GDM1 (cell line): ENCODE results near the gene SPEM3.

Source experiments
- DNase-seq: peaks from one replicate; lab custom pipeline; 2025; lab: John Stamatoyannopoulos, UW

Gene SPEM3

DNA sequence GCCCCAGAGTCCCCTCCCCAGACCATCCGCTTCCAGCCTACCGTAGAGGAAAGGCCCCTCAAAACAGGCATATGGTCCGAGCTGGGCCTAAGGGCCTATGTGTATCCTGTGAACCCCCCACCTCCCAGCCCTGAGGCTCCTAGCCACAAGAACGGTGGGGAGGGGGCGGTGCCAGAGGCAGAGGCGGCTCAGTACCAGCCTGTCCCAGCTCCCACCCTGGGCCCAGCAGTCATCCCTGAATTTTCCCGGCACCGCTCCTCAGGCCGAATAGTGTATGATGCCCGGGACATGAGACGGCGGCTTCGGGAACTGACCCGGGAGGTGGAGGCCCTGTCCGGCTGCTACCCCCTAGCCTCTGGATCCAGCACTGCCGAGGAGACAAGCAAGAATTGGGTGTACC, 7.5 kb upstream of the SPEM3 start:
- DNase-seq: no peak

DNA sequence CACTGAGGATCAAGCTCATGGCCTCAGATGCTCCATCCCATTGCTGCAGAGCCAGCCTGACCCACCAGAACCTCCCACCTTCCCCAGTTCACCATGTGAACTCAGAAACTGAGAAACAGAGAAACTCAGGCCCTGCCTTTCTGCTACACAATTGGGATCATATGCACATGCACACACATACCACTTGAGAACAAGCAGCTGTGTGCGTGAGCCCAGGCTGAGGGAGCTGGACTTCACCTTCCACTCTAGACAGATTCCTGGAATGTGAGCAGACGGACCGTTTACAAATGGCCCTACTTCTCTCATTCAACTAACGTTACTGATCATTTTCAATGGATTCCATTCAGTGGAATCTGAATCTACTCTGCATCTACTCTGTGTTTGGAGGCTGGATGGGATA, 5.0 kb upstream of the SPEM3 start:
- DNase-seq: no peak

DNA sequence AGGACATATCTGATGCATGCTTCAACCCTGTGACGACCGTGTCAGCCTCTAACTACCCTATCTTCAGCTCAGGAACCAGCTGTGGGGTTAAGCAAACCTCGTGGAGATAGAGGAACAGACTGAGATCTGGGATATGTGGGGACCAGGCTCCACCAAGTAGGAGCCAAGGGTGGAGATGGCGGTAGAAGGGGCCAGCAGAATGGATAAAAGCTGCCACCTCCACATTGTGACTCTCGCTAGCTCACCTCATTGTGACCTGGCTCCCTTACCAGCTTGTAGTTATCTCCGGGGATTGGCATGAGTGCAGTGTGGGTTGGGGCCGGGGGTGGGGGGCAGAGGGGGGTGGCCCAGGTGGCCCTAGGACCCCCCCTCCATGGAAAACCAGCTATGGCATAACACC, 3.3 kb upstream of the SPEM3 start, which contains the start of gene SPEM2:
TSS of gene SPEM2 (plus strand) at position 301 of the 400 bp plus-strand sequence. CDS start at position 374, 73 bp downstream.
- no peak for DNase-seq

DNA sequence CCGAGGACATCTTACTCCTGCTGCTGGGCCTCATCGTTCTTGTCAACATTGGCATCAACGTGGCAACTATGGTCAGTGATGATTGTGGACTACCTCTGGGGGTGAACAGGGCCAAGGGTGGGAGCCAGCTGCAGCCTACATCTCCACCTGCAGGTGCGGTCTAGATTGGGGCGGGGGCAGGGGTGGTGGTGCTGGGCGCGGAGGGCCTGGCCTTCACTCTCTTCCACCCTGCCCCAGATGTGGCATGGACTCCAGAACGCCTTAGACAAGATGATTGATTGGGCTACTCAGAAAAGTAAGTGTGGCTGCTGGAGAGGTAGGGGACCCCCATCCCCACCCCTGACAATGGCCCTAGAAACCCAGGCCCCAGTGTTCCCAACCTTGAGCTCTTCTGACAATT, 2.9 kb upstream of the SPEM3 start:
- no peak for DNase-seq

DNA sequence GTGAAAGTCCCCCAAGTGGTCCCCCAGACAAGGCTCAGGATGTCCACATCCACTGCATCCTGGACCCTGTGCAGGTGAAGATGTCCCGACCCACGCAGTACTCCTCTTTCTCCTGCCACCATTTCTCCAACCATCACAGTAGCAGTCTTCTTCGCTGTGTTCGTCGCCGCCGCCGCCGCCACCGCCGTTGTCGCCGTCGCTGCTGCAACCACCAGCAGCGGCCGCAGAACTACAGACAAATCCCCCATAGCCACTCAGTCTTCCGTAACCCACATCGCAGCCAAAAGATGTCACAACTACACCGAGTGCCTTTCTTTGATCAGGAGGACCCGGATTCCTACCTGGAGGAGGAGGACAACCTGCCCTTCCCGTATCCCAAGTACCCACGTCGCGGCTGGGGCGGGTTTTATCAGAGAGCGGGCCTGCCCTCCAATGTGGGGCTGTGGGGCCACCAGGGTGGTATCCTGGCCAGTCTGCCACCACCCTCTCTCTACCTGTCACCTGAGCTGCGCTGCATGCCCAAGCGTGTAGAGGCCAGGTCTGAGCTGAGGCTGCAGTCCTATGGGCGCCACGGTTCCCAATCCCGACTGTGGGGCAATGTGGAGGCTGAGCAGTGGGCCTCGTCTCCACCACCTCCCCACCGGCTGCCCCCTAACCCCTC, 2.3 kb upstream of the SPEM3 start:
- DNase-seq: no peak

DNA sequence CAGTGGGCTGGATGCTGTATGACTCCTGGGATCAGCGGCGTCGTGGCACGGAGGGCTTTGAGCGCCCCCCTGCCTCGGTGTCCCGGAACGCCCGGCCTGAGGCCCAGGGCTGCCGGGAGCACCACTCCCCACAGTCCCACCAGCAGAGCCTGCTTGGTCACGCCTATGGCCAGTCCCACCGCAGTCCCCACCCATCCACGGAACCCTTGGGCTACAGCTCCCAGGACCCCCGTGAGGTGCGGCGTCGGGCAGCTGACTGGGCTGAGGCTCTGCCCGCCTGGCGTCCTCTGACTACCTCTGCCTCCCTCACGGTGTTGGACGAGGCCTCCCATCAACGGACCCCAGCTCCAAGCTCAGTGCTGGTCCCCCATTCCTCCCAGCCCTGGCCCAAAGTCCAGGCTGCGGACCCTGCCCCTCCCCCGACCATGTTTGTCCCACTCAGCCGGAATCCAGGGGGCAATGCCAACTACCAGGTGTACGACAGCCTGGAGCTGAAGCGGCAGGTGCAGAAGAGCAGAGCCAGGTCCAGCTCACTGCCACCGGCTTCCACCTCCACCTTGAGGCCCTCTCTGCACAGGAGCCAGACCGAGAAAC, 1.7 kb upstream of the SPEM3 start:
- DNase-seq: no peak

DNA sequence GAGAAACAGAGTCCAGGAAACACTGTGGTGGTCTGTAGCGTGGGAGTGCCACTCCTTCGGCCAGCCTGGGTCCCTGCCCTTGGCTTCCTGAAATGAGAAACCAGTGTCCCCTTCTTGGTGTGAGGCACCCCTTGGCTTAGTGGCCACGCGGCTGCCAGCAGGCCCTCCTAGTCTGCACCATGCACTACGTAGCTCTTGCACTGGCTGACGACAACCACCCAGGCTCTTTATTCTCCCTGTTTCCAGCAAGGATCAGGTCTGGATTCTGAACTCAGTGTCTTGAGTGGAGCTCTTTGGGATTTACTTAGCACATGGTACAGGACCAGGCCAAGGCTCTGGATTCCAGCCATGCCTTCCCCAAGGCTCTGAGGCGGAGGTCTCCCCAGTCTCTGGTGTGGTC, 1.1 kb upstream of the SPEM3 start:
- DNase-seq: no peak

DNA sequence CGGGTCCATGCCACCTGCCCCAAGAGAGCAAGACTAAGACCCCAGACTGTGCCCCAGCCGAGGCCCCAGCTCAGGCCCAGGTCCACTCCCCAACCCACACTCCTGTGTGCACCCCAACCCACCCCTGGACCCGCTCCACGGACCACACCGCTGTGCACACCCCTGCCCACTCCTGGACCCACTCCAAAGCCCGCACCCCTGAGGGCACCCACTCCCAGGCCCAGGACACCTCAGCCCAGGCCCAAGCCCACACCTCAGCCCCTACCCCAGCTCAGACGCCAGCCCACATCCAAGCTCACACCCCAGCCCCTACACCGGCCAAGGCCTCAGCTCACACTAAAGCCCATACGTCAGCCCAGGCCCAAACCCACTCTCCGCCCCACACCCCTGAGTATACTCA, 1.1 kb downstream of the SPEM3 start:
- no peak for DNase-seq

DNA sequence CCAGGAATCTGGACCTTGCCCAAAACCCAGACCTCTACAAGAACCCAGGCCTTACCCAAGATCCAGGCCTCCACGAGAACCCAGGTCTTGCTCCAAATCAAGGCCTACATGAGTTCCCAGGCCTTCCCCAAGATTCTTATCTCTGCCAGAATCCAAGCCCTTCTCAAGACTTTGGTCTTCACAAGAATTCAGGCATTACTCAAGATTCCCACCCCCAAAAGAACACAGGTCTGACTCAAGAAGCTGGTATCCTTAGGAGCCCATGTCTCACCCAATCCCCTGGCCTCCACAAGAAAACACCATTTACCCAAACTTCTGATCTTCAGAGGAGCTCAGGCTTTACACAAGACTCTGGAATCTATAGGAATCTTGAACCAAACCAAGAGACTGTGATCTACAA, 2.6 kb downstream of the SPEM3 start:
- no peak for DNase-seq

DNA sequence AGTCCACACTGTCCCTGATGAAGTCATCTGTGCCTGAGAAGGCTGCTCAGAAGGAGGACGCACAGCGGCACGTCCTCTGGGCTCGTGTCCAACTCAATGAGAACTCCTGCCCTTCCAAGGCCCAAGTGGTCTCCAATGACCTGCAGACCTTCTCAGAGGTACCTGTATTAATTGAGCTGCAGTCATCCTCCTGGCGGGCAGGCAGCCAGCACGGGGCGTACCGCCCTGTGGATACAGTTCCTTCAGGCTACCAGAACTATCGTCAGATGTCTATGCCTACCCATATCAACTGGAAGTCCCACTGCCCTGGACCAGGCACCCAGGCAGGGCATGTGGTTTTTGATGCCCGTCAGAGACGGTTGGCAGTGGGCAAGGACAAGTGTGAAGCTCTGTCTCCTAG, 3.6 kb downstream of the SPEM3 start:
- no peak for DNase-seq

DNA sequence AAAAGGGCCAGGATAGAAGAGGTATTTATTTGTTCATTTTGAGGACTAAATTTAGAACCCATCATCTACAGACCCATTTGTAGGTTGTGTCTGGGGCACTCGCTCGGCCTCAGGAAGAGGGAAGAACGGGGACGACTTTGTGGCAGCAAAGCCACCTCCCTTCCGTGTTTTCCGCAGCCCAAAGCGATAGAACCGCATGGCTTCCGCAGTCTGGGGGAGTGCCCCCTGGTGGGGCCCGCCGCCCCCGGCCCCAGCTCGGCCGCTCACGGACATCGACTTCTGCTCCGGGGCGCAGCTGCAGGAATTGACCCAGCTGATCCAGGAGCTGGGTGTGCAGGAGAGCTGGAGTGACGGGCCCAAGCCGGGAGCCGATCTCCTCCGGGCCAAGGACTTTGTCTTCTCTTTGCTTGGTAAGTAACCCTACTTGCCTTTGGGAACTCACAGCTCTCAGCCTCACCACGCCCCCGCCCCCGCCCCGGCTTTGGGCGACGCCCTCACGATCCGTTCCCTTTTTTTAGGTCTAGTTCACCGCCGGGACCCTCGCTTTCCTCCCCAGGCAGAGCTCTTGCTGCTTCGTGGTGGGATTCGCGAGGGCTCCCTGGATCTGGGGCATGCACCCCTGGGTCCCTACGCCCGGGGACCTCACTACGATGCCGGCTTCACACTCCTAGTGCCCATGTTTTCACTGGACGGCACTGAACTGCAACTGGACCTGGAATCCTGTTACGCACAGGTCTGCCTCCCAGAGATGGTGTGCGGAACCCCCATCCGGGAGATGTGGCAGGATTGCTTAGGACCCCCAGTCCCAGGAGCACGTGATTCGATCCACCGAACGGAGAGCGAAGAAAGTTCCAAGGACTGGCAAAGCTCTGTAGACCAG, 7.3 kb downstream of the SPEM3 start:
- peak; percentile 70 for DNase-seq

DNA sequence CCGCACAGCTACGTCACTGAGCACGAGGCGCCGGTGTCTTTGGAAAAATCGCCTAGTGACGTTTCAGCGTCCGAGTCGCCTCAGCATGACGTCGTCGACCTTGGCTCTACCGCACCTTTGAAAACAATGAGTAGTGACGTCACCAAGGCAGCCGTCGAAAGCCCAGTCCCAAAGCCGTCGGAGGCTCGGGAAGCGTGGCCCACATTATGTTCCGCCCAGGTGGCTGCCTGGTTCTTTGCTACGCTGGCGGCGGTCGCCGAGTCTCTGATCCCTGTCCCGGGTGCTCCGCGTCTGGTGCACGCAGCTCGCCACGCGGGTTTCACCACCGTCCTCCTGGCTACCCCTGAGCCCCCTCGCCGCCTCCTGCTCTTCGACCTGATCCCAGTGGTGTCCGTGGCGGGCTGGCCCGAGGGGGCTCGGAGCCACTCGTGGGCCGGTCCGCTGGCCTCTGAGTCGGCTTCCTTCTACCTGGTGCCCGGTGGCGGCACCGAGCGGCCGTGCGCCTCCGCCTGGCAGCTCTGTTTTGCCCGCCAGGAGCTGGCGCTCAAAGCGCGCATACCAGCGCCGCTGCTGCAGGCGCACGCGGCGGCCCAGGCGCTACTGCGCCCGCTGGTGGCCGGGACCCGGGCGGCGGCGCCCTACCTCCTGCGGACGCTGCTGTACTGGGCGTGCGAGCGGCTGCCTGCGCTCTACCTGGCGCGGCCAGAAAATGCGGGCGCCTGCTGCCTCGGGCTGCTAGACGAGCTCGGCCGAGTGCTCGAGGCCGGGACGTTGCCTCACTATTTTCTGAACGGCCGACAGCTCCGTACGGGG, 8.1 kb downstream of the SPEM3 start:
- no peak for DNase-seq

DNA sequence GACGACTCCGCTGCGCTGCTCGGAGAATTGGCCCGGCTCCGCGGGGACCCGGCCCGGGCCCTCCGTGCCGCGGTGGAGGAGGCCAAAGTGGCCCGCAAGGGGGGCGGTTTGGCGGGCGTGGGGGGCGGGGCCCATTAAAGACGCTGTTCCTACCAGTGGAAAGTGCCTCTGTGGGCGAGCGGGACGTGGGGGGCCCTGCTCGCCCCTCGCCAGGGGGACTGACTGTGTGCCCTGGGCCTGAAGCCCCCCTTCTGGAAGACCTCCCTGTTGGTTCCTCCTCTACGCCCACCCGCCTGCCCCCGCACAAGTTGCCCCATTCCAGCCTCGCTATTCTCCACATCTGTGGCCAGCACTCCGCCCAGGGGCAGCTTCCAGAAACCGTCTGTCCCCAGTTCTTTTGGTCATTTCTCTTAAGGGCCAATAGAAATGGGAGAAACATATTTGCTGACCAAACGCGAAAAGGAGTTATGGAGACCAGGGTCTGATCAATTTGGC, 8.8 kb downstream of the SPEM3 start:
- DNase-seq: no peak

DNA sequence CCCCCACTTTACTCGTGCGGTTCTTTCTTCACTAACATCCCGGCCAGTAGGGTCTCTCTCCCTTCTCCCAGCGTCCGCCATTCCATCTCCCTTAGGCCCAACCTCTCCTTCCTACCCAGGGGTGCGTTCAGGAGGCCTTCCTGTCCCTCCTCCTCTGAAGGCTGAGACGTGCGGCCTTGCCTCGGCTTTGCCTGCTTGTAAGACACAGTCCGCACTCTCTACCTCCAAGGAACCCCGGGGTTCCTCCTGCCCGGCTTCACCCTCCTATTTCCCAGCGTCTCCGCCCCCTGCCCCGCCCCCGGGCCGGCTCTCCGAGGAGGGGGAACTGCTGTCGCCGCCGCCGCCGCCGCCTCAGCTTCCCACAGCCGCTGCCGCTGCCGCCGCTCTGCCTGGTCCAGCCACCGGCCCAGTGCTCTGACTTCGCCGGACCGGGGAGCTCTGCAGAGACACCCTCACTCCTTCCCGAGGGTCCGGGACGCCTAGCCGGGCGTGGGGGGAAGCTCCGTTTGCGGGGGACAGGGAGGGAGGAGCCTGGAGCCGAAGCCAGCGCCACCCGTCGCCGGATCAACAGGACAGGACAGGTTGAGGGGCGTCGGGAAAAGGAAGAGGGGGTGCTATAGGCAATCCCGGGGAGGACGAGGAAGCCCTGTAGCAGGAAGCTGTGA, 9.4 kb downstream of the SPEM3 start:
- no peak for DNase-seq

DNA sequence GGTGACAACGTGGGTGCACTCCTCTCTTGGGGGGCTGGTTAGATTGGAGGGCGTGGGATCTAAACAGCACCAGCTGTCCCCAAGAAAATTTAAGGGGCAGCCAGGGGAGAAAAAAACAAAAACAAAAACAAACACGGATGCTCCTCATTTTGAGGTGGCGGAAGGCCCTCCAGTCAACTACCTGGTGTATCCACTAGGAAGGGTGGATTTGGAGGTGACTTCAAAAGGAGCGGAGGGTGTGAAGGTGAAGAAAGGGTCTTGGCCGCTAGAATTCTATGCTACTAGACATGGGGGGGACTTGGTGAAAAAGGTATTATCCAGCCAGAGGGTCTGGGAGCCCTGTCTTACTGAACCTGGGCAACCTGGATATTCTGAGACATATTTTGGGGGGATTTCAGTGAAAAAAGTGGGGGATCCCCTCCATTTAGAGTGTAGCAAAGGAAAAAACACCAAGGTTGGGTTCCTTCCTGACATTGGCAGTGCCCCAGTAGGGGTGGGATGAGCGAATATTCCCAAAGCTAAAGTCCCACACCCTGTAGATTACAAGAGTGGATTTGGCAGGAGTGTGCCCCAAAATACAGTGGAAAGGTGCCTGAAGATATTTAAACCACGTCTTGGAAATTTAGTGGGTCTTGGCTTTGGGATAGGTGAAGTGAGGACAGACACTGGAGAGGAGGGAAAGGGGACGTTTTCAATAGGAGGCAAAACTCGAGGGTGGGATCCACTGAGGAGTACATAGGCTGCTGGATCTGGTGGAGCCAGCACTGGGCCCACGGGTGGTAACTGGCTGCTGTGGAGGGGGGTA, 10.2 kb downstream of the SPEM3 start:
- DNase-seq: no peak

DNA sequence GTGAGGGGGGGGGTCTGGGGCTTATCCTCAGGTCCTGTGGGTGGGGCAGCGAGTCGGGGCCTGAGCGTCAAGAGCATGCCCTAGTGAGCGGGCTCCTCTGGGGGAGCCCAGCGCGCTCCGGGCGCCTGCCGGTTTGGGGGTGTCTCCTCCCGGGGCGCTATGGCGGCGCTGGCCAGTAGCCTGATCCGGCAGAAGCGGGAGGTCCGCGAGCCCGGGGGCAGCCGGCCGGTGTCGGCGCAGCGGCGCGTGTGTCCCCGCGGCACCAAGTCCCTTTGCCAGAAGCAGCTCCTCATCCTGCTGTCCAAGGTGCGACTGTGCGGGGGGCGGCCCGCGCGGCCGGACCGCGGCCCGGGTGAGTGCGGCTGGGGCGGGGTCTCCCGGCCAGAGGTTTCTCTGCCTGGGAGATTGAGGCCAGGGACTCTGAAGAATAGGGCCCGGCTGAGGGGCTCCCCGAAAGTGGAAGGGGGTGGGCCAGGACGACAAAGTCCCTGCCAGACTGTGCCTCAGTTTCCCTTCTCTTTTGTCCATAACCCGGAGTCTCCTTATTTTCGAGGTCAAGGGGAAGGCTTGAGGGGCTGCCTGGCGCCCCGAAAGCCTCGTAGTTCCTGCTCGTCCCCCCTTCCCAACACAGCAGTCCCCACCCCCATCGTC, 10.9 kb downstream of the SPEM3 start, which contains the start of gene FGF11:
TSS of gene FGF11 (plus strand) at position 51 of the 651 bp plus-strand sequence. CDS start at position 160, 109 bp downstream.
- DNase-seq: no peak

DNA sequence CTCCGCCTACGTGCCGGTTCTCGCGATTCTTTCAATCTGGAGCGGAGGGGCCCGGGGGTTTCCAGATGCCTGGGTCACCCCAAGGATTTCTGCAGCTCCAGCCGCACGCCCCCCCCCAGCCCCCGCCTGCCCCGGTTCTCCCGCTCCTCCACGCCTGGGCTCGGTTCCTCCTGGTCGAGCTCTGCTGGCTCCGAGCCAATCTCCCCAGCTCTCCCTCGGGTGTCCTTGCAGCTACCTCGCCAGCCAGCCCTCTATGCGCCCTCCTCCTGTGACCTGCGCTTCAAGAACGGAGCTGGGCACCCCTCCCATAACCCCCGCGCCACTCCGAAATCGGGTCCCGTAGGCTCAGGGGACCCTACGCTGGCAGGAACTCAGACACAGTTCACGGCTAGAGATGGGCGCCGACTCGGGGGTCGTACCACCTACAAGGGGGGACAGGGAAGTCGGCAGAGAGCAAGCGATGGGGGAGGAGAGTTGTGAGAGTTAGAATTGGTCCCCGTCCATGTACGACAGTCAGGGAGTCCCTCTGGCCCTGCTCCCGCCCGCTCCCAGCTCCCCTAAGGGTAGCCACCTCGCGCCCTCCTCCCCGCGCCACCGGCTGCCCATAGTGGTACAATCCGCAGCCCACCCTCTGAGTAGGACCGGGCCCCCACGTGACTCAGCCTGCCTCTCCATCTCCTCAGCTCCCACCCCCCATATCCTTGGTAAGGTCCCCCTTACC, 11.6 kb downstream of the SPEM3 start:
- DNase-seq: no peak

DNA sequence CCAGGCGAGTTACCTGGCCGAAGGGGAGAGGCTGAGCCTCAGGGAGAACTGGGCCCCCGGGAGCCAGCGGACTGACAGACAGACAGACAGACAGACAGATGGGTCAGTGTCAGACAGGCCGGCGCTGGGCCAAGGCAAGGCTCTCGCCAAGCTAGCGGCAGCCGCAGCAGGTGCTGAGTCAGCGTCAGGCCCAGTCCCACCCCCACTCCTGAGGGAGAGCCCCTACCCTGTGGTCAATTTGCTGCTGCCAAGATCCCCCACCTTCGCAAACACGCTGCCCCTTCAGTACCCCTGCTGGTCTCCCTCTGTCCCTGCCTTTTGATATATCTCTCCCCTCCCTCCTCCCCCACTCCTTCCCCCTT, 12.2 kb downstream of the SPEM3 start:
- no peak for DNase-seq

DNA sequence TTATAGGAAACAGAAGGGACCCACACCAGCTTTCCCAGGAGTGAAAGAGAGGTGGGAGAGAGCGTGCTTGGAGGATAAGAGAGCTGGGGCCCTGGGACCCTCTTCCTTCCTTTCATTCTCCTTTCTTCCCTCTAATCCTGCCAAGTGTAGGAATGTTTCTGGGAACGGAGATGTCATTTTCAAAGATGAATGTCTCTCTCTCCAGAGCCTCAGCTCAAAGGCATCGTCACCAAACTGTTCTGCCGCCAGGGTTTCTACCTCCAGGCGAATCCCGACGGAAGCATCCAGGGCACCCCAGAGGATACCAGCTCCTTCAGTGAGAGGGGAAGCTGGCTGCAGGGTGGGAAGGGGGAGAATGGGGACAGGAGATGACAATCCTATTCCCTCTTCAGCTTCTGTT, 12.6 kb downstream of the SPEM3 start:
- no peak for DNase-seq
